IPS DF 6.9 (cell line): ENCODE data around the gene RXRA.

ENCODE experiments used
- DNase-seq: peaks from one replicate; pipeline ENCODE4 v3.0.0-alpha.2; 2013; ENCODE audit warnings: low read depth, low spot score
- H3K27ac ChIP-seq: one replicate; pipeline ENCODE4 v1.5.1; 2013; ENCODE audit warnings: low read length, control low read depth
- H3K27me3 ChIP-seq: 2 replicates; pipeline ENCODE4 v1.6.1; 2013; ENCODE audit warnings: mild to moderate bottlenecking, low read length; ENCODE audit not compliant: control insufficient read depth, insufficient read depth
- H3K36me3 ChIP-seq: 2 replicates; pipeline ENCODE4 v1.6.1; 2013; ENCODE audit warnings: low read length; ENCODE audit not compliant: control insufficient read depth, insufficient read depth
- H3K4me1 ChIP-seq: 2 replicates; pipeline ENCODE4 v1.6.1; 2013; ENCODE audit warnings: low read length; ENCODE audit not compliant: control insufficient read depth, insufficient read depth
- H3K4me3 ChIP-seq: 2 replicates; pipeline ENCODE4 v1.5.1; 2013; ENCODE audit warnings: mild to moderate bottlenecking, low read length
- H3K9me3 ChIP-seq: 2 replicates; pipeline ENCODE4 v1.6.1; 2013; ENCODE audit warnings: low read length, inconsistent platforms; ENCODE audit not compliant: control insufficient read depth, insufficient read depth
- WGBS: extraction: QIAGEN DNeasy Blood & Tissue Kit; methylation state at CpG from one replicate; pipeline ENCODE4 v1.1.7; 2013; ENCODE audit warnings: mixed read lengths, missing lambda C conversion rate; ENCODE audit not compliant: insufficient read length, insufficient coverage; 5-methylcytosine and 5-hydroxymethylcytosine counted together

The RXRA gene

DNA sequence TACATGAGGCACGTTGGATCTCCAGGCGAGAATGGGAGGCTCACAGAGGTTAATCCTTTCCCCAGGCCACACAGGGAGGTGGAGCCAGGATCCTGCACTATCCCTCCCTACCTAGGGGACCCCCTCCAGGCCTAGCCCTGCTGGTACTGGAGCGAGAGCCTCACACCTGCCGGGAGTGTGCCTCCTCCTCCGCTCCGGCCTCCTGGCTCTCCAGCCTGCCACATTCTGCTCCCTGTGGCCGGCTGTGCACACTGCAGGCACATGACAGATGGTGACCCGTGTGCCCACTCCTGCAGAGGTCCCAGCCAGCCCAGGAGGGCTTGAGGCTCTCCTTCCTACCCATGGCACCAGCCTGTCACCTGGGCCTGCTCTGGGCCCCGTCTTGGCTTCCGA is 93.4 kb downstream of the RXRA start:
- H3K9me3 ChIP-seq = no peaks in the 10 kb centered on the region
- peak; percentile 25 for DNase-seq
- H3K4me3 ChIP-seq = no peak overlapping the region
- no CpG with 5 or more reads among the region's 10 CpGs for WGBS
- peaks cover 9% of the 10 kb centered on the region for H3K36me3 ChIP-seq
- H3K27ac ChIP-seq = no peak overlapping the region
- peaks cover 3% of the 10 kb centered on the region; the same call in 1 of the 2 replicates for H3K4me1 ChIP-seq
- no peaks in the 10 kb centered on the region for H3K27me3 ChIP-seq

GRCh38 chr9:134420281-134420845 is 94.1 kb downstream of the RXRA start:
- H3K27me3 ChIP-seq = no peaks in the 10 kb centered on the region
- H3K4me1 ChIP-seq = peaks cover 3% of the 10 kb centered on the region; the same call in 1 of the 2 replicates
- H3K36me3 ChIP-seq = peaks cover 9% of the 10 kb centered on the region
- no peak overlapping the region for H3K27ac ChIP-seq
- no peak overlapping the region for H3K4me3 ChIP-seq
- no CpG with 5 or more reads among the region's 18 CpGs for WGBS
- no peaks in the 10 kb centered on the region for H3K9me3 ChIP-seq
- DNase-seq = no peak

DNA sequence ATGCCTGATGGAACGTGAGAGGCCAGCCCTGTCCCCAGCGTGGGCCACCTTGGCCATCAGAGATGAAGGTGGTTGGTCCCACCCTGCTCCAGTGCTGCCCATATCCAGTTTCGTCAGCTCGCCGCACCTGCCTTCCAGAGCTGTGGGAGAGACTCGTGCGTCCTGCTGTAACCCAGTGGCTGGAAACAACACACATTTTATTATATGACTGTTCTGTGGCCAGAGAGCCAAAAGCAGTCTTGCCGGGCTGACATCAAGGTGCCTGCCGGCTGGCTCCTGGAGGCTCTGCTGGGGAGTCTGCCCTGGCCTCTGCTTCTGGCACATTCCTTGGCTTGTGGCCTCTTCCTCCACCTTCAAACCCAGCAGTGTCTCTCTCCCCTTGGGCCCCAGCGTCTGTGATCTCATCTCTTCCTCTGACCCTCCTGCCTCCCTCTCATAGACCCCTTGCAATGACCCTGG is 94.7 kb downstream of the RXRA start:
- no peak for DNase-seq
- peaks cover 9% of the 10 kb centered on the region for H3K36me3 ChIP-seq
- WGBS = no CpG with 5 or more reads among the region's 10 CpGs
- H3K27me3 ChIP-seq = no peaks in the 10 kb centered on the region
- H3K4me1 ChIP-seq = peaks cover 3% of the 10 kb centered on the region; the same call in 1 of the 2 replicates
- H3K27ac ChIP-seq = no peak overlapping the region
- no peaks in the 10 kb centered on the region for H3K9me3 ChIP-seq
- no peak overlapping the region for H3K4me3 ChIP-seq

DNA sequence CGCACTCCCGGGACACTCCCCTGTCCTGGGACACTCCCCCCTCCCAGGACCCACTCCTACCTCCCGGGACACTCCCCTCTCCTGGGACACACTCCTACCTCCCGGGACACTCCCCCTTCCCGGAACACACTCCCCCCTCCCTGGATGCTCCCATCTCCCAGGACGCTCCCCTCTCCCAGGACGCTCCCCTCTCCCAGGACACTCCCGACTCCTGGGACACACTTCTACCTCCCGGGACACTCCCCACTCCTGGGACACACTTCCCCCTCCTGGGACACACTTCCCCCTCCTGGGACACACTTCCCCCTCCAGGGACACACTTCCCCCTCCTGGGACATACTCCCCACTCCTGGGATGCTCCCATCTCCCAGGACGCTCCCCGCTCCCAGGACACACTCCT is 95.6 kb downstream of the RXRA start:
- no CpG with 5 or more reads among the region's 11 CpGs for WGBS
- H3K27ac ChIP-seq = no peak overlapping the region
- no peak overlapping the region for H3K4me3 ChIP-seq
- H3K36me3 ChIP-seq = peaks cover 8% of the 10 kb centered on the region
- H3K9me3 ChIP-seq = no peaks in the 10 kb centered on the region
- no peaks in the 10 kb centered on the region for H3K27me3 ChIP-seq
- no peak for DNase-seq
- H3K4me1 ChIP-seq = peaks cover 3% of the 10 kb centered on the region; the same call in 1 of the 2 replicates

- Histone ChIP-seq H3K4me1 (peaks cover 3% of the 10 kb centered on the region; the same call in 1 of the 2 replicates), H3K27me3 (no peaks in the 10 kb centered on the region), H3K27ac (no peak overlapping the region), H3K4me3 (no peak overlapping the region), H3K36me3 (peaks cover 5% of the 10 kb centered on the region), H3K9me3 (no peaks in the 10 kb centered on the region)
- no peak for DNase-seq
- no CpG with 5 or more reads among the region's 32 CpGs for WGBS
Observed at GRCh38 chr9:134422301-134423090, 96.2 kb downstream of the RXRA start.

- no peaks in the 10 kb centered on the region for H3K9me3 ChIP-seq
- H3K27me3 ChIP-seq = no peaks in the 10 kb centered on the region
- H3K4me3 ChIP-seq = no peak overlapping the region
- WGBS = no CpG with 5 or more reads among the region's 15 CpGs
- peaks cover 3% of the 10 kb centered on the region; the same call in 1 of the 2 replicates for H3K4me1 ChIP-seq
- peaks cover 5% of the 10 kb centered on the region for H3K36me3 ChIP-seq
- H3K27ac ChIP-seq = no peak overlapping the region
- DNase-seq = no peak
Observed at GRCh38 chr9:134423166-134423565, 96.9 kb downstream of the RXRA start.

DNA sequence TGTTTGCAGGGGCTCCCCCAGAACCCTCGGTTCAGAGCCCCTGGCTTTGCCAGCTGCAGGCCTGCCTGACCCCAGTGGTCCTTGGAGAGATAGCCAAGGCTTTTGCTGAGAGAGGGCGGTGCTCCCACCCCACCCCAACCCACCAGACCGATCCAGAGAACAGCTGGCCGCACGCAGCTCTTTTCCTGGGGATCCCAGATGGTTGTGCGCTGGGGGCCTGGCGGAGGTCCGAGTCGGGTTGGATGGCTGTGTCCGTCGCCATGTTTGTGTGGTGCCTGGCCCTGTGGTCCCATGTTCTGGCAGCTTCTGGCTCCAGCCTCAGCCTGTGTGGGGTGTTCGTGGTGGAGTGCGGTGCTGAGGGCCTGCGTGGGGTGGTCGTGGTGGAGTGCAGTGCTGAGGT is 97.5 kb downstream of the RXRA start:
- H3K4me1 ChIP-seq = peaks cover 3% of the 10 kb centered on the region; the same call in 1 of the 2 replicates
- no peak overlapping the region for H3K27ac ChIP-seq
- H3K9me3 ChIP-seq = no peaks in the 10 kb centered on the region
- no CpG with 5 or more reads among the region's 15 CpGs for WGBS
- H3K36me3 ChIP-seq = peaks cover 5% of the 10 kb centered on the region
- no peaks in the 10 kb centered on the region for H3K27me3 ChIP-seq
- no peak overlapping the region for H3K4me3 ChIP-seq
- no peak for DNase-seq

DNA sequence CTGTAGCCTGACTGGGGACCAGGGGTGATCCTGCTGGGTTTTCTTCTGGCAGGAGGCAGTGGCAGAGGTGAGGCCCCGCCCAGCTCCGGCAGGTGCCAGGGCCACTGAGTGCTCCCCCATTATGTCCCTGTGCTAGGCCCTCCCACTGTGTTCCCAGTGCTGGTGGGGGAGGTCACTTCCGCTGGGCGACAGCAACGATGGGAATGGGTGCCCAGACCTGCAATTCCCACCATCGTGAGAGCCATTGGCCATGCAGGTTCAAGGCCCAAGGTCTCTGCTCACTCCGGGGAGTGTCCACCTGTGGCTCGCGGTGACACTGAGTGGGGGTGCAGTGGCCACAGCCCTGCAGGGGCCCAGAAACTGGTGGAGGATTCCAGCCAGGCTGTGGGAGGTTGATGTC is 98.6 kb downstream of the RXRA start:
- Histone ChIP-seq H3K36me3 (peaks cover 5% of the 10 kb centered on the region), H3K4me3 (no peak overlapping the region), H3K4me1 (peaks cover 3% of the 10 kb centered on the region; the same call in 1 of the 2 replicates), H3K27me3 (no peaks in the 10 kb centered on the region), H3K9me3 (no peaks in the 10 kb centered on the region), H3K27ac (no peak overlapping the region)
- no CpG with 5 or more reads among the region's 9 CpGs for WGBS
- DNase-seq = no peak

DNA sequence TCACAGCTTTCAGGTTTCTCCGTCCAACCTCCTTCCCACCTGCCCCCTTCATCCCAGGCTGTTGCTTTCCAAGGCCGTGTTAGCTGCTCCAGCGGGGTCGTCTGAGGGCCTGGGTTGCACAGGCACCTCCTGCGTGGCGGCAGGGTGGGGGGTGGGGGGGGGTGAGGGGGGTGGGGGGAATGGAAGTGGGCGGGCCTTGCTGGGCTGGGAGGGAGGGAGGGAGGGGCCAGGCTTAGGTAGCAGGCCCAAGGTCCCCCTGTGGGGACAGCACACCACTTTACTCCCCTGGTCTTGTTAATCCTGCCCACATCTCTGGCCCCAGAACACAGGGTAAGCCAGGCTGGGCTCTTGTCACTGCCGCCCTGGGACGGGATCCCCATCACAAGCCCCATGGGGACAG is 99.1 kb downstream of the RXRA start:
- no CpG with 5 or more reads among the region's 9 CpGs for WGBS
- Histone ChIP-seq H3K4me3 (no peak overlapping the region), H3K27me3 (no peaks in the 10 kb centered on the region), H3K9me3 (no peaks in the 10 kb centered on the region), H3K27ac (no peak overlapping the region), H3K4me1 (peaks cover 3% of the 10 kb centered on the region; the same call in 1 of the 2 replicates), H3K36me3 (peaks cover 5% of the 10 kb centered on the region)
- no peak for DNase-seq

DNA sequence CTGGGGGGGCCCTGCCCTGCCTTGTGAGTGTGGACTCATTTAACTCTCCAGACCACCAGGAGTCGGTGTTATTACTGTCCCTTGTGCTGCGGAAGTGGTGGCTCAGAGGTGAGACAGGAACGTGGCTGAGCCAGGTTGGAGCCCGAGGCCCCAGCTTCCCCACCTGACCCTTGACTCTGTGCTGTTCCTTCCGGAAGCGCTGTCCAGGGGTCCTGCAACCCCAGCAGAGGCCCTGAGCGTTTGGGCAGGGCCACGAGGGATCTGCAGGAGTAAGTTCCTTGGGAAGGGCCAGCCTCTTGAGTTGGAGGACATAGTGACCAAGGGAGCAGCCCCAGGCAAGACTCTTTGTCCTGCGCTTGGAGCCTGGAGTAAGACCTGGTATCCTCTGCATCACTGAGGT is 99.6 kb downstream of the RXRA start:
- no peaks in the 10 kb centered on the region for H3K27me3 ChIP-seq
- no peak overlapping the region for H3K27ac ChIP-seq

More for the DNA sequence above, 99.6 kb downstream of the RXRA start:
- no CpG with 5 or more reads among the region's 9 CpGs for WGBS
- H3K36me3 ChIP-seq = peaks cover 5% of the 10 kb centered on the region
- H3K4me1 ChIP-seq = peaks cover 3% of the 10 kb centered on the region; the same call in 1 of the 2 replicates
- H3K9me3 ChIP-seq = no peaks in the 10 kb centered on the region
- H3K4me3 ChIP-seq = no peak overlapping the region
- DNase-seq = no peak
